Measurements from ENCODE around the gene CGNL1. TPM values are rescaled to one million over a fixed set of nuclear protein-coding genes. Genes with fewer than 3 reads are reported as not detected.

Gene CGNL1
- total RNA-seq, 1 donor from 2014 or later = 11.0 TPM

DNA sequence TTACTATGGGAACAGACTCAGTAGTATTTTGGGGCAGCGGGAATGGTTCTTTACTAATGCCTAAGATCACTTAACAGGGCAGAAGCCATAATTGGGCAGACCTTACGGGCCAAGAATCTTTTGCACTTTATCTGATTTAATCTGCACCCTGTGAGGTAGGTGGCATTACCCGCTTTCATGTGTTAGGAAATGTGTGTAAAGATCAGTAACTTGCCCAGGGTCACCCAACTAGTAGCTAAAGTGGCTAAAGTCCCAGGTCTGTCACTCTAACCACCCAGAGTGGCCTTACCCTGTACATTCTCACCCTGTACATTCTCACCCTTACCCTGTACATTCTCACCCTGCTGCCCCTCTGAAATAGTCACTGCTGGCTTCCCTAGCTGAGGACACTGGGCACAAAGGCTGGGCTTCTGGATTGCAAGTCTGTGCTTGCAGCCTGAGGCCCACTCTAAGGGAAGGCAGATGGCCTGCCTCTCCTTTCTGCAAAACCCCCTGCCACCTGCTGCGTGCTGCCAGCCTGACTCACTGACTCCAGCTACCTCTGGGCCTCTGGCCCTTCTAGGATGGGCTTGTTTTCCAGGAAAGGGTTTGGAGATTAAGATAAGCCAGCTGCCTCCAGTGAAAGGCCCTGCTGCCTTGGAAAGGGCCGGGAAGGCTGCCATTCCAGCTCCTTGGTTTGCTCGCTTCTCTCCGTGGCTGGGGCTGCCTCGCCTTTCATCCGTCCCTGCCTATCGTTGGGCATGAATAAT, 177.9 kb downstream of the CGNL1 start:
- TF ChIP-seq EZH2 (IDR thresholded peaks at IDR 0.05; ENCODE audit: insufficient read depth, low read length) (no peak), CTCF (IDR thresholded peaks at IDR 0.05; ENCODE audit: insufficient read depth, low read depth, low read length) (no peak)
- peak; percentile 38 for DNase-seq (ENCODE audit: low read depth)
- Mint-ChIP-seq H3K36me3 (ENCODE audit: low read depth, unreplicated experiment) (peaks cover 6% of the 10 kb centered on the region), H3K27ac (ENCODE audit: unreplicated experiment) (peak overlapping the region; percentile 36), H3K9me3 (ENCODE audit: unreplicated experiment) (peaks cover 4% of the 10 kb centered on the region), H3K27me3 (ENCODE audit: low read depth, unreplicated experiment) (no peaks in the 10 kb centered on the region), H3K4me3 (ENCODE audit: unreplicated experiment) (no peak overlapping the region), H3K4me1 (ENCODE audit: low read depth, unreplicated experiment) (peaks cover 46% of the 10 kb centered on the region)
- H3K9ac ChIP-seq (ENCODE audit: low read length) = no peak overlapping the region
- H4K20me1 ChIP-seq (ENCODE audit: insufficient read depth, low read length) = no peaks in the 10 kb centered on the region
- H3K27me3 ChIP-seq (ENCODE audit: insufficient read depth, low read length) = no peaks in the 10 kb centered on the region
- H3K4me1 ChIP-seq (ENCODE audit: insufficient read depth, low read length) = peaks cover 33% of the 10 kb centered on the region
- no peak overlapping the region for H3K27ac ChIP-seq (ENCODE audit: low read depth, low read length)
- FAIRE-seq = no peak
- H3K36me3 ChIP-seq (ENCODE audit: insufficient read depth, low read length) = no peaks in the 10 kb centered on the region
- H3K4me3 ChIP-seq (ENCODE audit: insufficient read depth, low read depth, low read length) = no peak overlapping the region
- no peaks in the 10 kb centered on the region for H3K79me2 ChIP-seq (ENCODE audit: insufficient read depth, low read length)
- peak overlapping the region; percentile 9 for H3K4me2 ChIP-seq (ENCODE audit: low read length)
- H2AFZ ChIP-seq (ENCODE audit: low read depth, low read length) = peak overlapping the region; percentile 8
- no peaks in the 10 kb centered on the region for H3K9me3 ChIP-seq (ENCODE audit: insufficient read depth, low read depth, low read length)

- H3K4me3 Mint-ChIP-seq (ENCODE audit: unreplicated experiment) = no peak overlapping the region
- Histone ChIP-seq H3K79me2 (ENCODE audit: insufficient read depth, low read length) (no peaks in the 10 kb centered on the region), H3K9me3 (ENCODE audit: insufficient read depth, low read depth, low read length) (no peaks in the 10 kb centered on the region), H3K9ac (ENCODE audit: low read length) (no peak overlapping the region), H2AFZ (ENCODE audit: low read depth, low read length) (peak overlapping the region; percentile 8), H3K27me3 (ENCODE audit: insufficient read depth, low read length) (no peaks in the 10 kb centered on the region), H3K27ac (ENCODE audit: low read depth, low read length) (no peak overlapping the region), H3K4me3 (ENCODE audit: insufficient read depth, low read depth, low read length) (no peak overlapping the region), H3K4me2 (ENCODE audit: low read length) (peak overlapping the region; percentile 9), H4K20me1 (ENCODE audit: insufficient read depth, low read length) (no peaks in the 10 kb centered on the region), H3K4me1 (ENCODE audit: insufficient read depth, low read length) (peaks cover 33% of the 10 kb centered on the region), H3K36me3 (ENCODE audit: insufficient read depth, low read length) (no peaks in the 10 kb centered on the region)
- H3K27ac Mint-ChIP-seq (ENCODE audit: unreplicated experiment) = peak overlapping the region; percentile 41
- H3K4me1 Mint-ChIP-seq (ENCODE audit: low read depth, unreplicated experiment) = peaks cover 46% of the 10 kb centered on the region
- TF ChIP-seq EZH2 (IDR thresholded peaks at IDR 0.05; ENCODE audit: insufficient read depth, low read length) = no peak
- DNase-seq (ENCODE audit: low read depth) = no peak
- H3K36me3 Mint-ChIP-seq (ENCODE audit: low read depth, unreplicated experiment) = peaks cover 3% of the 10 kb centered on the region
- peaks cover 4% of the 10 kb centered on the region for H3K9me3 Mint-ChIP-seq (ENCODE audit: unreplicated experiment)
- no peak for FAIRE-seq
- no peaks in the 10 kb centered on the region for H3K27me3 Mint-ChIP-seq (ENCODE audit: low read depth, unreplicated experiment)
These were observed 178.5 kb downstream of the CGNL1 start for GRCh38 chr15:57554812-57555179.

DNA sequence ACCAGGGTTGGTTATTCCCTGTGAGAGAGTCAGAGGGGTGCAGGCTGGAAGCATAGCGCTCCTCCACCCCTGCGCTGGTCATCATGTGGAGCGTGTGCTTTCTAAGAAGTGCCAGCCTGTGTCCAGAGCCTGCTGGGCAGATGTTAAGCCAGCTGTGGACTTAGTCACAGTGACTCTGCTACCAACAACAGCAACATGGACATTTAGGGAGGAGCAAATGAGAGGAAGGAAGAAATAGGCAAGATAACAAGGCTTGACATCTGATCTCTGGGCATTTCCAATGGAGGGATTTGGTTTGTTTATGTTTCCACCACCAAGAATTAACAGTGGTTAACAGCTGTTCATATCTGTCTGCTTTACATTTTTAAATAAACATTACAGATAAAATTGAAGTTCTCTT, 179.0 kb downstream of the CGNL1 start:
- Mint-ChIP-seq H3K27me3 (ENCODE audit: low read depth, unreplicated experiment) (no peaks in the 10 kb centered on the region), H3K36me3 (ENCODE audit: low read depth, unreplicated experiment) (peaks cover 2% of the 10 kb centered on the region), H3K9me3 (ENCODE audit: unreplicated experiment) (peaks cover 4% of the 10 kb centered on the region), H3K27ac (ENCODE audit: unreplicated experiment) (peak overlapping the region; percentile 41), H3K4me1 (ENCODE audit: low read depth, unreplicated experiment) (peaks cover 46% of the 10 kb centered on the region), H3K4me3 (ENCODE audit: unreplicated experiment) (no peak overlapping the region)
- H3K4me1 ChIP-seq (ENCODE audit: insufficient read depth, low read length) = peaks cover 33% of the 10 kb centered on the region
- H3K79me2 ChIP-seq (ENCODE audit: insufficient read depth, low read length) = no peaks in the 10 kb centered on the region
- no peak overlapping the region for H3K9ac ChIP-seq (ENCODE audit: low read length)
- FAIRE-seq = no peak
- H3K36me3 ChIP-seq (ENCODE audit: insufficient read depth, low read length) = no peaks in the 10 kb centered on the region
- H3K4me3 ChIP-seq (ENCODE audit: insufficient read depth, low read depth, low read length) = no peak overlapping the region
- peak; percentile 14 for DNase-seq (ENCODE audit: low read depth)
- H2AFZ ChIP-seq (ENCODE audit: low read depth, low read length) = no peak overlapping the region
- TF ChIP-seq CTCF (IDR thresholded peaks at IDR 0.05; ENCODE audit: insufficient read depth, low read depth, low read length) = no peak
- no peak for TF ChIP-seq EZH2 (IDR thresholded peaks at IDR 0.05; ENCODE audit: insufficient read depth, low read length)
- H3K27me3 ChIP-seq (ENCODE audit: insufficient read depth, low read length) = no peaks in the 10 kb centered on the region
- no peaks in the 10 kb centered on the region for H3K9me3 ChIP-seq (ENCODE audit: insufficient read depth, low read depth, low read length)
- no peaks in the 10 kb centered on the region for H4K20me1 ChIP-seq (ENCODE audit: insufficient read depth, low read length)
- H3K27ac ChIP-seq (ENCODE audit: low read depth, low read length) = no peak overlapping the region
- H3K4me2 ChIP-seq (ENCODE audit: low read length) = no peak overlapping the region

Measured in astrocyte (in vitro differentiated cells and primary cell).